HG03565 (cell line): ENCODE measurements around the gene SYF2.
"Not testable (repeated sequence)": the region's sequence is repeated elsewhere in the genome, so short reads cannot be mapped to it uniquely, and the experiment has no call there.

ENCODE experiments used
- ATAC-seq: cut with Tn5 transposase; IDR thresholded peaks from one replicate; pipeline ENCODE4 v1.9.1; 2021; ENCODE audit warnings: mild to moderate bottlenecking, moderate library complexity; ENCODE audit not compliant: unreplicated experiment

The SYF2 gene

GRCh38 chr1:25208561-25209222 is 23.6 kb downstream of the SYF2 start:
- no peak for ATAC-seq

- ATAC-seq: no peak
Measured at GRCh38 chr1:25208092-25208491, 24.2 kb downstream of the SYF2 start.

GRCh38 chr1:25206201-25206600 is 26.1 kb downstream of the SYF2 start:
- no peak for ATAC-seq

GRCh38 chr1:25205786-25206185 is 26.5 kb downstream of the SYF2 start:
- no peak for ATAC-seq

GRCh38 chr1:25204797-25205480 is 27.4 kb downstream of the SYF2 start:
- ATAC-seq: no peak

GRCh38 chr1:25201006-25201405 is 31.3 kb downstream of the SYF2 start:
- no peak for ATAC-seq

GRCh38 chr1:25199819-25200620 is 32.3 kb downstream of the SYF2 start:
- ATAC-seq: no peak

- ATAC-seq: no peak
Measured at GRCh38 chr1:25198663-25199252, 33.5 kb downstream of the SYF2 start.

- no peak for ATAC-seq
Measured at GRCh38 chr1:25197982-25198662, 34.2 kb downstream of the SYF2 start.

GRCh38 chr1:25197235-25197975 is 34.9 kb downstream of the SYF2 start:
- no peak for ATAC-seq

GRCh38 chr1:25196830-25197229 is 35.5 kb downstream of the SYF2 start:
- ATAC-seq: no peak

- no peak for ATAC-seq
Measured at GRCh38 chr1:25195835-25196234, 36.5 kb downstream of the SYF2 start.

GRCh38 chr1:25194572-25195020 is 37.7 kb downstream of the SYF2 start:
- ATAC-seq: no peak

GRCh38 chr1:25194054-25194453 is 38.2 kb downstream of the SYF2 start:
- ATAC-seq: no peak

GRCh38 chr1:25193229-25193628 is 39.1 kb downstream of the SYF2 start:
- no peak for ATAC-seq

- no peak for ATAC-seq
Measured at GRCh38 chr1:25192154-25192553, 40.1 kb downstream of the SYF2 start.

GRCh38 chr1:25190260-25190659 is 42.0 kb downstream of the SYF2 start:
- no peak for ATAC-seq

- ATAC-seq: not testable (repeated sequence)
Measured at GRCh38 chr1:25187904-25188303, 44.4 kb downstream of the SYF2 start.

- ATAC-seq: no peak
Measured at GRCh38 chr1:25187077-25187476, 45.2 kb downstream of the SYF2 start.
